GM12874 (cell line): ENCODE results near the gene IL17F.

Experiments
- CTCF ChIP-seq: IDR thresholded peaks from 2 replicates; pipeline ENCODE4 v1.5.1; 2011; ENCODE audit warnings: low read depth, mild to moderate bottlenecking, control low read depth, low read length, moderate library complexity; ENCODE audit not compliant: insufficient read depth

IL17F gene

DNA sequence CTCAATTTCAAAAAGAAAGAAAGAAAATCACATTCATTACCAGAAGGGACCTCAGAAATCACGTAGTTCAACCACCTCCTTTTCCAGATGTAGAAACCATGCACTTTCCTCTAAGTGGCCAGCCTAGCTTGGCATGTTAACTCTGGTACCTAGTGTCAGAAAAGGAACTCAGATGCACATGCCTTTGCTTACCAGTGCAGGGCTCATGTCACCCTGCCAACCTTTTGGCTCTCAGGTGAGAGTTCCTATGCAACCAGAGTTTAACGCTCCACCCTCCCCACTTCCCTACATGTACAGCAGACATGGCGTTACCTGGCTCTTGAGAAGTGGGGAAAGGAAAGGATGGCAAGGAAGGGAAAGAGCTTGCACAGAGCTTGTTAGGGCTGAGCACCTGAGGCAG is 16.3 kb upstream of the IL17F start:
- no peak for TF ChIP-seq CTCF

- no peak for TF ChIP-seq CTCF
Observed at GRCh38 chr6:52255434-52255833, 11.1 kb upstream of the IL17F start.

- TF ChIP-seq CTCF: no peak
Observed at GRCh38 chr6:52254731-52255378, 10.6 kb upstream of the IL17F start.

- TF ChIP-seq CTCF: no peak
Observed at GRCh38 chr6:52253494-52253893, 9.2 kb upstream of the IL17F start.

DNA sequence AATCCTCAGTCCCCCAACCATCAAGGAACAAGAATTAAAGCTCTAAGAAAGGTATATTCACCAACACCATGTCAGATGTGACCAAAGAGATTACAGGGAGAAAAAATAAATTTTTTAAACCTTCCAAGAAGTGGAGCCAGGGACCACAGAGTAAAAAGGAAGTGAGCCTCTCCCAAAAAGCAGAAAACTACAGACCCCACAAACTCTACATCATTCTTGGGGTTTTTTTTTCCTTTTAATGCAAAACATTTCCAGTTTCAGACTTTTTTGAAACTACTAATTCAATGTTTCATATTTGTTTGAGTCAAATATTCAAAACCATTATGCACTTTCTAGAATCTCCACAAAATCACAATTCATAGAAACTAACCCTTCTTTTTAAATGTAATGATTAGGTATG is 6.8 kb upstream of the IL17F start:
- TF ChIP-seq CTCF: no peak

GRCh38 chr6:52249078-52249477 is 4.8 kb upstream of the IL17F start:
- TF ChIP-seq CTCF: no peak

DNA sequence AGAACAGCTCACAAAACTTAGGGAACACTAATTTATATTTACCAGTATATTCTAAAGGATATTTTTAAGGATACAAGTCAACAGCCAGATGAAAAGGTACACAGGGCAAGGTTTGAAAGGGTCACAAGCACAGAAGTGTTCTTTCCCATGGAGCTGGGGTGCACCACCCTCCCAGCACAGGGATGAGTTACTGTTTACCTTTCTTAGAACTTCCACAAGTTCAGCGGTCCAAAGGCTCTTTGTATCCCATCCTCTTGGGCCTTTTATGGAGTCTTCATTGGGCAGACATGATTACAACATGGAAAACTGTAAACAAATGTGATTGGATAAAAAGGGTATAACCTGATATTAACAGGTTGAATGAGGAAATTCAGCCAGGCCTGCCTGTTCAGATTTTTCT is 1.1 kb upstream of the IL17F start:
- TF ChIP-seq CTCF: no peak
